GM12878 (cell line): ENCODE data around the gene COQ2.

Experiments used
- ATF3 ChIP-seq: IDR thresholded peaks from 2 replicates; pipeline ENCODE4 v1.6.1; 2011; ENCODE audit warnings: low read depth, mild to moderate bottlenecking, low read length, moderate library complexity, borderline replicate concordance; ENCODE audit errors: extremely low read depth
- BACH1 ChIP-seq: fragments of 450-650 bp; IDR thresholded peaks from 2 replicates; pipeline ENCODE4 v1.6.1; 2017; ENCODE audit warnings: mild to moderate bottlenecking, borderline replicate concordance
- CTCF ChIP-seq, 3 experiments: IDR thresholded peaks in 2 of 3; conservative IDR thresholded peaks in 1 of 3; 2 replicates each; pipeline ENCODE4 v1.5.1; 2011; ENCODE audit warnings: low read depth in 3 of 3, low read length in 3 of 3, mild to moderate bottlenecking in 3 of 3, control low read depth in 2 of 3, moderate library complexity in 2 of 3, inconsistent platforms in 1 of 3, mixed read lengths in 1 of 3; ENCODE audit not compliant: control insufficient read depth in 2 of 3, insufficient read depth in 1 of 3; ENCODE audit errors: extremely low read depth in 1 of 3
- EGR1 ChIP-seq, 2 experiments: IDR thresholded peaks; 1 replicate in 1 of 2; 2 replicates in 1 of 2; pipeline ENCODE4 v1.6.1; 2011 to 2012; ENCODE audit warnings: low read depth in 2 of 2, low read length in 2 of 2, borderline replicate concordance in 1 of 2, mild to moderate bottlenecking in 1 of 2, moderate library complexity in 1 of 2
- ELK1 ChIP-seq: IDR thresholded peaks from 2 replicates; pipeline ENCODE4 v1.6.1; 2012; ENCODE audit warnings: low read depth, low read length, improper control_type of control experiment
- REST ChIP-seq: IDR thresholded peaks from 2 replicates; pipeline ENCODE4 v1.6.1; 2012; ENCODE audit warnings: mild to moderate bottlenecking, low read depth, low read length
- RFX5 ChIP-seq: IDR thresholded peaks from 2 replicates; pipeline ENCODE4 v1.6.1; 2011; ENCODE audit warnings: low read depth, low read length, improper control_type of control experiment
- SMC3 ChIP-seq: IDR thresholded peaks from 2 replicates; pipeline ENCODE4 v1.6.1; 2011; ENCODE audit warnings: low read length, improper control_type of control experiment, borderline replicate concordance
- SP1 ChIP-seq: IDR thresholded peaks from one replicate; pipeline ENCODE4 v1.6.1; 2011; ENCODE audit warnings: low read depth, low read length
- SREBF2 ChIP-seq: IDR thresholded peaks from 2 replicates; pipeline ENCODE4 v1.6.1; 2012; ENCODE audit warnings: mild to moderate bottlenecking, low read length
- USF2 ChIP-seq: IDR thresholded peaks from 2 replicates; pipeline ENCODE4 v1.6.1; 2011; ENCODE audit warnings: low read depth, low read length, improper control_type of control experiment, borderline replicate concordance
- ZNF274 ChIP-seq: IDR thresholded peaks from one replicate; pipeline ENCODE4 v1.8.0; 2011; ENCODE audit not compliant: insufficient read length, insufficient read depth
- ZNF384 ChIP-seq: IDR thresholded peaks from 2 replicates; pipeline ENCODE4 v1.6.1; 2012; ENCODE audit warnings: low read depth, mild to moderate bottlenecking, low read length, improper control_type of control experiment, borderline replicate concordance

- no peak for TF ChIP-seq CTCF (IDR thresholded peaks at IDR 0.05 in 2 of 3, conservative IDR thresholded peaks at IDR 0.05 in 1 of 3; ENCODE audit: control insufficient read depth in 2 of 3, extremely low read depth in 1 of 3, insufficient read depth in 1 of 3, low read depth in 3 of 3, low read length in 3 of 3)
- TF ChIP-seq ZNF384, result no peak
- TF ChIP-seq USF2, result no peak
- TF ChIP-seq BACH1, result no peak
- TF ChIP-seq SREBF2, result no peak
- no peak for TF ChIP-seq ATF3
- TF ChIP-seq RFX5, result no peak
- no peak for TF ChIP-seq SP1
- no peak for TF ChIP-seq ZNF274
- no peak for TF ChIP-seq ELK1
- no peak for TF ChIP-seq EGR1 (IDR thresholded peaks at IDR 0.05; ENCODE audit: borderline replicate concordance in 1 of 2, low read depth in 2 of 2, low read length in 2 of 2)
- TF ChIP-seq REST, result no peak
- TF ChIP-seq SMC3, result no peak
These were observed 23.3 kb downstream of the COQ2 start for GRCh38 chr4:83261307-83261706.
